ENCODE measurements around the gene MEIS3.

Gene MEIS3

GRCh38 chr19:47419789-47420188 lies 462 bp upstream of the MEIS3 start:
- TF ChIP-seq CTCF (conservative IDR thresholded peaks at IDR 0.05) (no peak), ZFX (IDR thresholded peaks at IDR 0.05) (no peak)

DNA sequence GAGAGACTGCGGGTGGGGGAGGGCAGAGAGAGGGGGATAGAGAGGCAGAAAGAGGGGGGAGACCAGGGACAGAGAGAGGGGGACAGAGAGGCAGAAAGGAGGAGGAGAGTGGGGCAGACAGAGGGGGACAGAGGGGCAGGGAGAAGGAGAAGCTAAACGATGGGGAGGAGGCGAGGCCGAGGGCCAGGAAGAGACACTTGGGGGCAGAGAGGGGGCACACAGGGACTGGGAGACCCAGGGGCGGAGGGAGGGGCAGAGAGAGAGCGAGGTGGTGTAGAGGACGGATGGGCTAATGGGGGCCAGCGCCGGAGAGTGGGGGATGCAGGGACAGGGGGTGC lies 666 bp downstream of the MEIS3 start:
- no peak overlapping the region for H3K27ac ChIP-seq

More at GRCh38 chr19:47419789-47420188, 462 bp upstream of the MEIS3 start:
- H3K27ac ChIP-seq, result no peak overlapping the region

DNA sequence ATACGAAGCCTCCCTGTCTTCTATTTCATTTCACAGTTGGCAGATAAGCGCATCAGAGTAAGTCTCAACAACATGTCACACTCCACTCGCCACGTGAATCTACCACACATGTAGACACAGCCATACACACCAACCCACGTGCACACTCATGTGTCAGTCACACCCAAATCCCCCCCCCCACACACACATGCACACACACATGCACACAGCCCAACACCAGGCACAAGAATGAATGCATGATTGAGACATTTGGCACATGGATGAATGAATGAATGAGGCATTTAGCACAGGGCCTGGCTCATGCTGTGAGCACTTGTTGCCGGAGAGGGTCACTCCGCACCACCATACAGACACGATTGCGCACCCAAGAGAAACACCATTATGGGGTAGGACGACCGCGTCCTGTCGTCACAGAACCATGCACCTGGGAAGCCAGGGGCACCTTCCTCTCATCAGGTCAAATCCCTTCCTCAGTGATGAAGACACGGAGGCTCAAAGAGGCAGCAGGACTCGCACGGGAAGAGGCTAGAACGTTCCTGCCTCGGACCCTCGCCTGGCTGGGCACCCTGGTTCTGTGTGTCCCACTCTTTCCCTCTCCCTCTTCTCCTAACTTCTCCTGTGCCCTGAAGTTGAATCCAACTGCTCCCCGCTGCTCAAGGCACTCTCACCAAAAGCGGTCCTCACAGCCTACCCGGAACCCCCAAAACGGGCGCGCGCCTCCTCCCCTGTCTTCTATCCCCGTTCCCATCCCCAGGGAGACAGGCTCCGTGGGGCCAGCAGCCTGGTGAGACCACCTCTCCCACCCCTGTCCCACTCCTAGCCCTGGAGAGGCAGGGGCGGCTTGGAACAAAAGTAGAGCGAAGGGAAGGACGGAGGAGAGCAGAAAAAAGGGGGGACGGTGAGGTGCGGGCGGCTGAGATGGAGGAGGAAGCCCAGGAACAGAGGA lies 1.3 kb downstream of the MEIS3 start:
- no peak for TF ChIP-seq ZFX (IDR thresholded peaks at IDR 0.05)
- TF ChIP-seq CTCF (conservative IDR thresholded peaks at IDR 0.05), result no peak
- no peak overlapping the region for H3K27ac ChIP-seq

More for the DNA sequence above, 666 bp downstream of the MEIS3 start:
- TF ChIP-seq ZFX (IDR thresholded peaks at IDR 0.05) (no peak), CTCF (conservative IDR thresholded peaks at IDR 0.05) (no peak)

DNA sequence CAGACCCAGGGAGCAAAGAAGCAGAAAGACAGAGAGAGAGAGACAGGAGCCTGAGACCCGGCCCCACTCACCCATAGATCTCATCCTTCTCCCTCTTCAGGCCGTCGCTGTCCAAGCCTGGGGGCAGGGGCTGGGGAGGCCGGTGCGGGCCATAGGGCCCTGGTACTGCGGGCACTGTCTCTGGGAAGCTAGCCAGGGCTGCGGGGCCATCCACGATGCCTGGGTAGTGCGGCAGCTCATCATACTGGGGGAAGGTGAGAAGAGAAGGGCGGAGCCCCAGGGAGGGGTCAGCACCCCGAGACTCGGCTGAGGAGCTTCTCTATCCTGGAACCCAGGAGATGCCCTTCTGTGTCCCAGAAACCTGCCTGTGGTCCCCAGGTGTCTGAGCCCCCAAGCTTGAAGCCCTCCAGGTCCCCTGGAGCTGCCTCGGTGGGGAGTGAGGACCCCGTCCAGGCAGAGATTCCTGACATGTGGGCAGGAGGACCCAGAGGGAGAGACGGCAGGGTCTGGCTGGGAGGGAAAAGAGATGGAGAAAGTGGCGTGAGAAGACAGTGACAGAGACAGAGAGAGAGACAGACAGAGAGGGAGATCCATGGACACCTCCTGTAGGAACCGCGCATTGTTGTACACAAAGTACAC lies 2.1 kb downstream of the MEIS3 start:
- H3K27ac ChIP-seq, result no peak overlapping the region
- no peak for TF ChIP-seq ZFX (IDR thresholded peaks at IDR 0.05)

- H3K27ac ChIP-seq, result no peak overlapping the region
- no peak for TF ChIP-seq CTCF (conservative IDR thresholded peaks at IDR 0.05)
These were observed 2.7 kb downstream of the MEIS3 start for GRCh38 chr19:47416643-47416985.

GRCh38 chr19:47415953-47416642 lies 3.2 kb downstream of the MEIS3 start:
- no peak for TF ChIP-seq CTCF (conservative IDR thresholded peaks at IDR 0.05)
- TF ChIP-seq ZFX (IDR thresholded peaks at IDR 0.05), result no peak
- no peak overlapping the region for H3K27ac ChIP-seq

GRCh38 chr19:47414469-47414868 lies 4.9 kb downstream of the MEIS3 start:
- peak; percentile 48 for TF ChIP-seq CTCF (conservative IDR thresholded peaks at IDR 0.05)
- TF ChIP-seq ZFX (IDR thresholded peaks at IDR 0.05), result no peak

More at GRCh38 chr19:47414469-47414868, 4.9 kb downstream of the MEIS3 start:
- H3K27ac ChIP-seq, result no peak overlapping the region

Data from C4-2B (cell line).